Sigmoid colon (tissue), 4 donors: ENCODE data around the gene FAM149A.

ENCODE experiments used
- CTCF ChIP-seq, 4 experiments: fragments of 450-650 bp in 3 of 4; fragments of 200-600 bp in 1 of 4; IDR thresholded peaks; one replicate each; pipeline ENCODE4 v1.5.1; 2016 to 2019; ENCODE audit warnings: antibody characterized with exemption in 4 of 4, mild to moderate bottlenecking in 3 of 4, moderate library complexity in 2 of 4
- EP300 ChIP-seq, 4 donors: sonication (generic); formaldehyde crosslinking; IDR thresholded peaks; one replicate each; pipeline ENCODE4 v1.6.1; 2017; ENCODE audit warnings: antibody characterized with exemption in 4 of 4
- POLR2A ChIP-seq, 2 donors: fragments of 450-650 bp; IDR thresholded peaks; one replicate each; pipeline ENCODE4 v1.6.1; 2016; ENCODE audit warnings: antibody characterized with exemption in 2 of 2, mild to moderate bottlenecking in 2 of 2, moderate library complexity in 2 of 2
- POLR2AphosphoS5 ChIP-seq, 4 donors: sonication (generic); formaldehyde crosslinking; IDR thresholded peaks; one replicate each; pipeline ENCODE4 v1.6.1; 2017; ENCODE audit warnings: antibody characterized with exemption in 4 of 4

GRCh38 chr4:186121057-186121456 is 16.6 kb downstream of the FAM149A start:
- TF ChIP-seq CTCF (IDR thresholded peaks at IDR 0.05) (no peak), POLR2AphosphoS5 (IDR thresholded peaks at IDR 0.05) (no peak), POLR2A (IDR thresholded peaks at IDR 0.05) (no peak), EP300 (IDR thresholded peaks at IDR 0.05) (no peak)
